ENCODE measurements around the gene ADORA2A. TPM values are rescaled to one million over a fixed set of nuclear protein-coding genes. Genes with fewer than 3 reads are reported as not detected.

The ADORA2A gene
- total and polyA plus RNA-seq, 2 of the 13 experiments (the other 11 are each of a cell fraction or from before 2014, with no cell fraction given) = 3.3 to 5.0 TPM

DNA sequence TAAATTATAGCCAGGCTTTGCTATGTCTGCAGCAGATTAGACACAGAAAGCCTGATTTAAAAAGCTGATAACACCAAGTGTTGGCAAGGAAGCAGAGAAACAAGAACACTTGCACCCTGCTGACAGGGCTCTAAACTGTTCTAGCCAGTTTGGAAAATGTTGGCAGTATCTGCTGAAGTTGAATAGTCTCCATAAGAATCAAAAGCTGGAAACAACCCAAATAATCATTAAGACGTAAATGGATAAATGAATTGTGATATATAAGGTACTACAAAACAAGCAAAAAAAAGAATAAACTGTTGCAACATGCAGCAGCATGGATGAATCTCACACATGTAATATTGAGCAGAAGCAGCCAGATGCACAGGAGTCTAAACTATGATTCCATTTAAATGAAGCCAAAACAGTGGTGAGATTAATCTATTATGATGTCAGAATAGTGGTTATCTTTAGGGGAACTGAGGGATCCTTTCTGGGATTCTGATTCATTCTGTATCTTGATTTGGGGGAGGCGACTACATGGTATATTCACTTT, 40.4 kb upstream of the ADORA2A start:
- ChIA-PET CTCF (ENCODE audit: low intra/inter-chr PET ratio, low total read pairs) (no interaction called here), POLR2A (no interaction called here)
- Histone ChIP-seq H2AFZ (ENCODE audit: low read length) (no peak overlapping the region), H3K4me1 (ENCODE audit: insufficient read depth, low read length) (no peaks in the 10 kb centered on the region), H3K27me3 (ENCODE audit: control insufficient read depth in 1 of 2, insufficient read depth in 2 of 2, low read length in 2 of 2) (no peaks in the 10 kb centered on the region), H3K4me3 (replicated peaks in 1 of 3; ENCODE audit: insufficient read depth in 1 of 3, low read depth in 2 of 3, low read length in 3 of 3) (no peak overlapping the region), H3K36me3 (replicated peaks in 1 of 2; ENCODE audit: control insufficient read depth in 1 of 2, insufficient read depth in 2 of 2, low read length in 2 of 2) (peaks cover 0 to 8% of the 10 kb centered on the region in 2 experiments; a peak in 1 of 5 replicates), H3K4me2 (ENCODE audit: low read depth, low read length) (no peak overlapping the region), H3K9me3 (ENCODE audit: low read length) (no peaks in the 10 kb centered on the region), H3K79me2 (ENCODE audit: insufficient read depth, low read length) (no peaks in the 10 kb centered on the region), H3K27ac (ENCODE audit: extremely low read length, insufficient read depth, low read length) (no peak overlapping the region), H4K20me1 (ENCODE audit: insufficient read depth, low read length) (no peaks in the 10 kb centered on the region; the same call in 1 of the 2 replicates), H3K9ac (ENCODE audit: insufficient read depth, low read depth, low read length) (no peak overlapping the region)
- no peak for FAIRE-seq
- 97% methylated on average over 2 of the region's 2 CpGs for WGBS (ENCODE audit: low lambda C conversion rate)
- in situ Hi-C loops (cut with HindIII; ENCODE audit: extremely low pct_ligation_motif_present, low pct_unique_long_range_greater_than_20kb) = no loop called here
- peak; percentile 84 for TF ChIP-seq ZNF7 (CRISPR knock-in tag; IDR thresholded peaks at IDR 0.05)
- TF ChIP-seq, protein P1, sequence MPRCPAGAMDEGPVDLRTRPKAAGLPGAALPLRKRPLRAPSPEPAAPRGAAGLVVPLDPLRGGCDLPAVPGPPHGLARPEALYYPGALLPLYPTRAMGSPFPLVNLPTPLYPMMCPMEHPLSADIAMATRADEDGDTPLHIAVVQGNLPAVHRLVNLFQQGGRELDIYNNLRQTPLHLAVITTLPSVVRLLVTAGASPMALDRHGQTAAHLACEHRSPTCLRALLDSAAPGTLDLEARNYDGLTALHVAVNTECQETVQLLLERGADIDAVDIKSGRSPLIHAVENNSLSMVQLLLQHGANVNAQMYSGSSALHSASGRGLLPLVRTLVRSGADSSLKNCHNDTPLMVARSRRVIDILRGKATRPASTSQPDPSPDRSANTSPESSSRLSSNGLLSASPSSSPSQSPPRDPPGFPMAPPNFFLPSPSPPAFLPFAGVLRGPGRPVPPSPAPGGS (CRISPR knock-in tag; IDR thresholded peaks at IDR 0.05) = no peak
- intact Hi-C loops (cut with micrococcal nuclease; ENCODE audit: unreplicated experiment) = no loop called here
- DNase-seq (ENCODE audit: low spot score) = no peak
- no TSS peak for BruUV-seq (replicated peaks)
- ATAC-seq = no peak

DNA sequence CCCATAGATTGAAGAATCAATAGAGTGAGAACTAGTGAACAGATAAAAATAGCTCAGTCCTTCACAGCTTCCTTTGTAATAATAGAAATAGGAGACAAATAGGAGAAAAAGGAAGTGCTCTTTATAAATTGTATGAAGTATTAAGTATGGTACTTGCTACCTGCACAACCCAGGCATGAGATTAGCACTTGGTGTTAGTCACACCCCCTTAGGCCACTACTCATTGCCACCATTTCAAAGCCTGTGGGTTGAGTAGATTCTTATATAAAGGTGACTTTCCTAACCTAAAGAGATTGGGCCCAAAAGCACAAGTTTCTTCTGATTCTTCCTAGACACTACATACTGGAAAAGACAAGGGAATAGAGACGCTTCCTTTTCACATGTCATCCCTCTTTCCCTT, 37.7 kb upstream of the ADORA2A start:
- Histone ChIP-seq H3K27ac (ENCODE audit: extremely low read length, insufficient read depth, low read length) (no peak overlapping the region), H3K9ac (ENCODE audit: insufficient read depth, low read depth, low read length) (no peak overlapping the region), H3K4me3 (replicated peaks in 1 of 3; ENCODE audit: insufficient read depth in 1 of 3, low read depth in 2 of 3, low read length in 3 of 3) (no peak overlapping the region), H3K36me3 (replicated peaks in 1 of 2; ENCODE audit: control insufficient read depth in 1 of 2, insufficient read depth in 2 of 2, low read length in 2 of 2) (peaks cover 3 to 5% of the 10 kb centered on the region in 2 experiments; a peak in 2 of 5 replicates), H4K20me1 (ENCODE audit: insufficient read depth, low read length) (no peaks in the 10 kb centered on the region), H3K79me2 (ENCODE audit: insufficient read depth, low read length) (no peaks in the 10 kb centered on the region), H3K9me3 (ENCODE audit: low read length) (no peaks in the 10 kb centered on the region), H3K4me1 (ENCODE audit: insufficient read depth, low read length) (peaks cover 4% of the 10 kb centered on the region; the same call in 1 of the 2 replicates), H3K4me2 (ENCODE audit: low read depth, low read length) (no peak overlapping the region), H2AFZ (ENCODE audit: low read length) (no peak overlapping the region), H3K27me3 (ENCODE audit: control insufficient read depth in 1 of 2, insufficient read depth in 2 of 2, low read length in 2 of 2) (no peaks in the 10 kb centered on the region)
- ChIA-PET POLR2A (no interaction called here), CTCF (ENCODE audit: low intra/inter-chr PET ratio, low total read pairs) (no interaction called here)
- FAIRE-seq (no peak), ATAC-seq (no peak), DNase-seq (ENCODE audit: low spot score) (no peak)
- WGBS (ENCODE audit: low lambda C conversion rate) = 100% methylated on average over 1 of the region's 1 CpG
- in situ Hi-C loops (cut with HindIII; ENCODE audit: extremely low pct_ligation_motif_present, low pct_unique_long_range_greater_than_20kb) (no loop called here), intact Hi-C loops (cut with micrococcal nuclease; ENCODE audit: unreplicated experiment) (no loop called here)
- TF ChIP-seq, protein P2, sequence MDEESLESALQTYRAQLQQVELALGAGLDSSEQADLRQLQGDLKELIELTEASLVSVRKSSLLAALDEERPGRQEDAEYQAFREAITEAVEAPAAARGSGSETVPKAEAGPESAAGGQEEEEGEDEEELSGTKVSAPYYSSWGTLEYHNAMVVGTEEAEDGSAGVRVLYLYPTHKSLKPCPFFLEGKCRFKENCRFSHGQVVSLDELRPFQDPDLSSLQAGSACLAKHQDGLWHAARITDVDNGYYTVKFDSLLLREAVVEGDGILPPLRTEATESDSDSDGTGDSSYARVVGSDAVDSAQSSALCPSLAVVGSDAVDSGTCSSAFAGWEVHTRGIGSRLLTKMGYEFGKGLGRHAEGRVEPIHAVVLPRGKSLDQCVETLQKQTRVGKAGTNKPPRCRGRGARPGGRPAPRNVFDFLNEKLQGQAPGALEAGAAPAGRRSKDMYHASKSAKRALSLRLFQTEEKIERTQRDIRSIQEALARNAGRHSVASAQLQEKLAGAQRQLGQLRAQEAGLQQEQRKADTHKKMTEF (CRISPR knock-in tag; IDR thresholded peaks at IDR 0.05) = no peak
- TF ChIP-seq ZNF850 (CRISPR knock-in tag; conservative IDR thresholded peaks at IDR 0.05) = no peak
- no peak for TF ChIP-seq ZNF816 (CRISPR knock-in tag; IDR thresholded peaks at IDR 0.05; ENCODE audit: borderline replicate concordance)
- no peak for TF ChIP-seq KLF9 (CRISPR knock-in tag; IDR thresholded peaks at IDR 0.05; ENCODE audit: low read depth)
- no peak for TF ChIP-seq ZNF549 (CRISPR knock-in tag; IDR thresholded peaks at IDR 0.05)
- TF ChIP-seq, protein P3, sequence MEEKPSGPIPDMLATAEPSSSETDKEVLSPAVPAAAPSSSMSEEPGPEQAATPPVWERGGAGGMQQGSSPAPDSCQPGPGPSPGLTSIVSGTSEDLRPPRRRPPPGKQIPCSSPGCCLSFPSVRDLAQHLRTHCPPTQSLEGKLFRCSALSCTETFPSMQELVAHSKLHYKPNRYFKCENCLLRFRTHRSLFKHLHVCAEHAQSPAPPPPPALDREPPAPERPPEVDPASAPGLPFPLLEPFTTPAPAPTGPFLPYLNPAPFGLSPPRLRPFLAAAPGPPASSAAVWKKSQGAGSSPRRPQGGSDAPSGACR (CRISPR knock-in tag; IDR thresholded peaks at IDR 0.05) = no peak
- TF ChIP-seq ZNF670 (CRISPR knock-in tag; IDR thresholded peaks at IDR 0.05; ENCODE audit: borderline replicate concordance) = no peak
- no peak for TF ChIP-seq SATB2 (CRISPR knock-in tag; IDR thresholded peaks at IDR 0.05)
- no peak for TF ChIP-seq ZNF343 (CRISPR knock-in tag; IDR thresholded peaks at IDR 0.05)
- no TSS peak for BruUV-seq (replicated peaks)

Data from HepG2 (cell line).